ENCODE data around the gene ORM1. TPM values are rescaled to one million over a fixed set of nuclear protein-coding genes. Genes with fewer than 3 reads are reported as not detected.

ORM1 gene
- total and polyA plus RNA-seq, 2 donors (not counting 1 experiment from before 2014, with no cell fraction given): not detected

DNA sequence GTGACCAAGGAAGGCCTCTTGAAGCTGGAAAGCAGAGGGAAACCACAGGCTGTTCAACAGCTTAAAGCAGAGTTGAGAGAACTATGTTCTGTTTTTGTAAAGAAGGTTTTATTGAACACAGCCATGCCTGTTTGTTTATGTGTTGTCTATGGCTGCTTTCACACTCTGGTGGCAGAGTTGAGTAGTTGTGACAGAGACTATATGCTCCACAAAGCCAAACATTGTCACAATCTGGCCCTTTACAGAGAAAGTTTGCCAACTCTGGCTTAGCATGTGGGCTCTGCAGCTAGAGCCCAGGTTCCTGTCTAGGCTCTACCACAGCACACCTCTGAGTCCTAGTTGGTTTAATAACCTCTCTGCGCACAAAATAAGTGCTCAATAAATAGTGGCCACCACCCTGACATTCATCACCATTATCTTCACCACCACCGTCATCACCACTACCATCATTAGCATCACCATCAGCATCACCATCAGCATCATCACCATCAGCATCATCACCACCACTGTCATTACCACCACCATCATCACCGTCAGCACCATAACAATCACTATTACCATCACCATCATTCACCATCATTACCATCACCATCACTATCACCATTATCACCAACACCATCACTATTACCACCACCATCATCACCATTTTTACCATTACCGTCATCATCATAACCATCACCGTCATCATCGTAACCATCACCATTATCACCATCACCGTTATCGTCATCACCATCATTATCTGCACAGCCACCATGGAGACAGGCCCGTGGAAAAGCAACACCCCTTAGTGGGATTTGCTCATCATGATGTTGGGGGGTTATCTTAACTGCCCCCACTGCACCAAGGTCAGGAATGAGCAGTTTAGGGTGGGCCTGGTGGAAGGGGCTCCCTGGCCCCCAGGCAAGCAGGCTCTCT, 46.6 kb downstream of the ORM1 start:
- H3K9ac ChIP-seq (ENCODE audit: insufficient read depth, low read length): no peak overlapping the region
- TF ChIP-seq, protein P1, sequence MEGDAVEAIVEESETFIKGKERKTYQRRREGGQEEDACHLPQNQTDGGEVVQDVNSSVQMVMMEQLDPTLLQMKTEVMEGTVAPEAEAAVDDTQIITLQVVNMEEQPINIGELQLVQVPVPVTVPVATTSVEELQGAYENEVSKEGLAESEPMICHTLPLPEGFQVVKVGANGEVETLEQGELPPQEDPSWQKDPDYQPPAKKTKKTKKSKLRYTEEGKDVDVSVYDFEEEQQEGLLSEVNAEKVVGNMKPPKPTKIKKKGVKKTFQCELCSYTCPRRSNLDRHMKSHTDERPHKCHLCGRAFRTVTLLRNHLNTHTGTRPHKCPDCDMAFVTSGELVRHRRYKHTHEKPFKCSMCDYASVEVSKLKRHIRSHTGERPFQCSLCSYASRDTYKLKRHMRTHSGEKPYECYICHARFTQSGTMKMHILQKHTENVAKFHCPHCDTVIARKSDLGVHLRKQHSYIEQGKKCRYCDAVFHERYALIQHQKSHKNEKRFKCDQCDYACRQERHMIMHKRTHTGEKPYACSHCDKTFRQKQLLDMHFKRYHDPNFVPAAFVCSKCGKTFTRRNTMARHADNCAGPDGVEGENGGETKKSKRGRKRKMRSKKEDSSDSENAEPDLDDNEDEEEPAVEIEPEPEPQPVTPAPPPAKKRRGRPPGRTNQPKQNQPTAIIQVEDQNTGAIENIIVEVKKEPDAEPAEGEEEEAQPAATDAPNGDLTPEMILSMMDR (conservative IDR thresholded peaks at IDR 0.05 in 1 of 2, IDR thresholded peaks at IDR 0.05 in 1 of 2; ENCODE audit: low read depth in 1 of 2, low read length in 2 of 2): no peak
- TF ChIP-seq EZH2 (IDR thresholded peaks at IDR 0.05; ENCODE audit: low read length, missing control alignments): no peak

DNA sequence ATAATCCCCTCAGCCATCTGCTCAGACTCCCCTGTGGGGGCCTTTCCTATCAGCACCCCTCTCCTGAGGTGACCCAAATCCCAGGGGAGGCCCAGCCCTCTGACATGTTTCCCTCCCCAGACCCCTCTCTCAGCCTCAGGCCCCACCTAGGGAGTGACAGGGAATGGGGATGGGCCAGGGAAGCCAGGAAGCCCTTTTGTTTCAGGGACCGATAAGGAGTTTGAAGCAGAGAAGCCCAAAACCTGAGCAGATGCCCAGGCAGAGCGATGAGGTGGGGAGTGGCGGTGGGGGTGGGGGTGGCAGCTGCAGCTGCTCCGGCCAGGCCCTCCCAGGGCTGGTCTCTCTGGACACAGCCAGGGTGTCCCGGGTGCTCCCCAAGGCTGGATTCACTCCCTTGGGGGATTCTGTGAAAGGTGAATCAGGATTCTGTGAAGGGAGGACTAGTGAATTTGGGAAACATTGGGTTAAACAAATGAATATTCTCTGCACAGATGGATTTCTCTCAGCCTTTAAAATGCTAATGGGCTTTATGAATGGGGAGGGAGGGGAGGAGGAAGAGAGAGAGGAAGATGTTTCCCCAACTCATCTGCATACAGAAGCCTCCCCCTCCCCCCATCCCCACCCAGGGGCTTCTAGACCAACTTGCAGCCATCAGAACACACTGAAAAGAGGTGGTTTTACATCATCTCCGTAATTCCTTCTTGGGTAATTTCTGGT, 47.5 kb downstream of the ORM1 start:
- peaks cover 8% of the 10 kb centered on the region for H3K36me3 ChIP-seq (ENCODE audit: control insufficient read depth, insufficient read depth, low read length)
- no peak overlapping the region for H3K4me3 ChIP-seq (replicated peaks in 1 of 4; ENCODE audit: control extremely low read depth in 1 of 4, insufficient read depth in 1 of 4, low read depth in 3 of 4, low read length in 4 of 4)
- no peak overlapping the region for H2AFZ ChIP-seq (ENCODE audit: low read length)
- TF ChIP-seq, protein P1 (conservative IDR thresholded peaks at IDR 0.05 in 1 of 2, IDR thresholded peaks at IDR 0.05 in 1 of 2; ENCODE audit: low read depth in 1 of 2, low read length in 2 of 2): no peak
- TF ChIP-seq EZH2 (IDR thresholded peaks at IDR 0.05; ENCODE audit: low read length, missing control alignments): no peak
- H3K27me3 ChIP-seq (ENCODE audit: control insufficient read depth, insufficient read depth, low read length): no peaks in the 10 kb centered on the region
- no peak overlapping the region for H3K4me2 ChIP-seq (ENCODE audit: extremely low read depth, insufficient read depth, low read length)
- H3K79me2 ChIP-seq (ENCODE audit: control insufficient read depth, insufficient read depth, low read length): no peaks in the 10 kb centered on the region
- H3K4me1 ChIP-seq (ENCODE audit: control insufficient read depth, extremely low read depth, insufficient read depth, low read length): peaks cover 14% of the 10 kb centered on the region
- H3K9me3 ChIP-seq (ENCODE audit: control insufficient read depth, insufficient read depth, low read depth, low read length): no peaks in the 10 kb centered on the region
- H3K27ac ChIP-seq (ENCODE audit: insufficient read depth, low read length): no peak overlapping the region
- no peak overlapping the region for H3K9ac ChIP-seq (ENCODE audit: insufficient read depth, low read length)
- no peaks in the 10 kb centered on the region for H4K20me1 ChIP-seq (ENCODE audit: control insufficient read depth, extremely low read depth, insufficient read depth, low read length)
- DNase-seq (ENCODE audit: low read depth in 2 of 2): no peak

More for the DNA sequence above, 46.6 kb downstream of the ORM1 start:
- Histone ChIP-seq H3K79me2 (ENCODE audit: control insufficient read depth, insufficient read depth, low read length) (no peaks in the 10 kb centered on the region), H3K9me3 (ENCODE audit: control insufficient read depth, insufficient read depth, low read depth, low read length) (no peaks in the 10 kb centered on the region), H3K4me3 (replicated peaks in 1 of 4; ENCODE audit: control extremely low read depth in 1 of 4, insufficient read depth in 1 of 4, low read depth in 3 of 4, low read length in 4 of 4) (no peak overlapping the region), H3K27ac (ENCODE audit: insufficient read depth, low read length) (no peak overlapping the region), H3K4me2 (ENCODE audit: extremely low read depth, insufficient read depth, low read length) (no peak overlapping the region), H3K27me3 (ENCODE audit: control insufficient read depth, insufficient read depth, low read length) (no peaks in the 10 kb centered on the region), H3K4me1 (ENCODE audit: control insufficient read depth, extremely low read depth, insufficient read depth, low read length) (peaks cover 14% of the 10 kb centered on the region), H4K20me1 (ENCODE audit: control insufficient read depth, extremely low read depth, insufficient read depth, low read length) (no peaks in the 10 kb centered on the region), H2AFZ (ENCODE audit: low read length) (no peak overlapping the region), H3K36me3 (ENCODE audit: control insufficient read depth, insufficient read depth, low read length) (peaks cover 8% of the 10 kb centered on the region)
- no peak for DNase-seq (ENCODE audit: low read depth in 2 of 2)

DNA sequence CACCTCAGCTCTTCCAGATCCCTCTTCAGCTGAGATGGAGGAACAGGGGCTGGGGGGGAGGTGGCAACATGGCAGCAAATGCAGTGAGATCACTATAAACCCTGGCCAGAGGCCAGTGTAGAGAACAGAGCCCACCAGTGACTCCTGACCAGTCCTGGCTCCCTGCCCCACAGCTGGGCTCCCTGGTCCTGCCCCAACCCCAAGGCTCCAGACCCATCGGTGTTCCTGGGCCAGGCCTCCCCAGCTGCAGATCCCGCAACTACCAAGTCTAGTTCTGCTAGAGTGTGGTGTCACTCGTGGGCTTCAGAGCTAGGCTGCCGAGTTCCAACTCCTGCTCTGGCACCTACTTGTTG, 48.0 kb downstream of the ORM1 start:
- H2AFZ ChIP-seq (ENCODE audit: low read length): no peak overlapping the region
- peaks cover 8% of the 10 kb centered on the region for H3K36me3 ChIP-seq (ENCODE audit: control insufficient read depth, insufficient read depth, low read length)
- TF ChIP-seq, protein P1 (conservative IDR thresholded peaks at IDR 0.05 in 1 of 2, IDR thresholded peaks at IDR 0.05 in 1 of 2; ENCODE audit: low read depth in 1 of 2, low read length in 2 of 2): no peak
- TF ChIP-seq EZH2 (IDR thresholded peaks at IDR 0.05; ENCODE audit: low read length, missing control alignments): no peak
- no peaks in the 10 kb centered on the region for H4K20me1 ChIP-seq (ENCODE audit: control insufficient read depth, extremely low read depth, insufficient read depth, low read length)
- no peak for DNase-seq (ENCODE audit: low read depth in 2 of 2)
- no peak overlapping the region for H3K9ac ChIP-seq (ENCODE audit: insufficient read depth, low read length)
- H3K4me3 ChIP-seq (replicated peaks in 1 of 4; ENCODE audit: control extremely low read depth in 1 of 4, insufficient read depth in 1 of 4, low read depth in 3 of 4, low read length in 4 of 4): no peak overlapping the region
- no peaks in the 10 kb centered on the region for H3K79me2 ChIP-seq (ENCODE audit: control insufficient read depth, insufficient read depth, low read length)
- H3K9me3 ChIP-seq (ENCODE audit: control insufficient read depth, insufficient read depth, low read depth, low read length): no peaks in the 10 kb centered on the region
- no peak overlapping the region for H3K27ac ChIP-seq (ENCODE audit: insufficient read depth, low read length)
- no peak overlapping the region for H3K4me2 ChIP-seq (ENCODE audit: extremely low read depth, insufficient read depth, low read length)
- H3K4me1 ChIP-seq (ENCODE audit: control insufficient read depth, extremely low read depth, insufficient read depth, low read length): peaks cover 14% of the 10 kb centered on the region
- no peaks in the 10 kb centered on the region for H3K27me3 ChIP-seq (ENCODE audit: control insufficient read depth, insufficient read depth, low read length)
